Left ventricle myocardium inferior (tissue), 1 donor: ENCODE results near the gene RBPJ. TPM values are rescaled to one million over a fixed set of nuclear protein-coding genes. Genes with fewer than 3 reads are reported as not detected.

Experiments used
- DNase-seq: peaks from one replicate; pipeline ENCODE4 v3.0.0-alpha.2; 2020
- H3K27ac ChIP-seq: fragments of 200-600 bp; replicated peaks from 2 replicates; pipeline ENCODE4 v1.8.0; 2021
- H3K27me3 ChIP-seq: fragments of 200-600 bp; 2 replicates; pipeline ENCODE4 v1.8.0; 2021; ENCODE audit warnings: low read depth
- H3K36me3 ChIP-seq: fragments of 200-600 bp; 2 replicates; pipeline ENCODE4 v1.8.0; 2021
- H3K4me1 ChIP-seq: fragments of 200-600 bp; 2 replicates; pipeline ENCODE4 v1.8.0; 2021
- H3K4me3 ChIP-seq: fragments of 200-600 bp; 2 replicates; pipeline ENCODE4 v1.8.0; 2021; ENCODE audit warnings: mild to moderate bottlenecking, moderate library complexity
- H3K9me3 ChIP-seq: fragments of 200-600 bp; replicated peaks from 2 replicates; pipeline ENCODE4 v1.8.0; 2021
- intact Hi-C: fragments of 100-400 bp; cut with micrococcal nuclease; formaldehyde crosslinking; loops from one replicate; pipeline ENCODE4 v1.11.0; 2022
- total RNA-seq: library from RNA; stranded (reverse); fragmentation: NEBNext Ultra II Directional; extraction: Animal tissue kit (Norgen Biotek cat#: 25700); gene quantifications from one replicate; pipeline ENCODE4 v1.2.1, GENCODE V29; 2021
- TF ChIP-seq, protein P1 (sequence below): fragments of 200-600 bp; IDR thresholded peaks from 2 replicates; pipeline ENCODE4 v1.8.0; 2021; ENCODE audit warnings: antibody characterized with exemption, mild to moderate bottlenecking, borderline replicate concordance
- donor health status: DM: no; HTN: yes; CAD: no; lungs with severe emphysema.

The RBPJ gene
- total RNA-seq, 1 donor from 2014 or later, result 36.5 TPM

GRCh38 chr4:26482508-26483462, 162.0 kb downstream of the RBPJ start:
- no peak overlapping the region for H3K27ac ChIP-seq

GRCh38 chr4:26484032-26484515, 163.3 kb downstream of the RBPJ start:
- Histone ChIP-seq H3K9me3 (no peaks in the 10 kb centered on the region), H3K27me3 (peaks cover 25% of the 10 kb centered on the region), H3K27ac (no peak overlapping the region), H3K4me3 (no peak overlapping the region), H3K4me1 (no peaks in the 10 kb centered on the region), H3K36me3 (no peaks in the 10 kb centered on the region)
- TF ChIP-seq, protein P1, sequence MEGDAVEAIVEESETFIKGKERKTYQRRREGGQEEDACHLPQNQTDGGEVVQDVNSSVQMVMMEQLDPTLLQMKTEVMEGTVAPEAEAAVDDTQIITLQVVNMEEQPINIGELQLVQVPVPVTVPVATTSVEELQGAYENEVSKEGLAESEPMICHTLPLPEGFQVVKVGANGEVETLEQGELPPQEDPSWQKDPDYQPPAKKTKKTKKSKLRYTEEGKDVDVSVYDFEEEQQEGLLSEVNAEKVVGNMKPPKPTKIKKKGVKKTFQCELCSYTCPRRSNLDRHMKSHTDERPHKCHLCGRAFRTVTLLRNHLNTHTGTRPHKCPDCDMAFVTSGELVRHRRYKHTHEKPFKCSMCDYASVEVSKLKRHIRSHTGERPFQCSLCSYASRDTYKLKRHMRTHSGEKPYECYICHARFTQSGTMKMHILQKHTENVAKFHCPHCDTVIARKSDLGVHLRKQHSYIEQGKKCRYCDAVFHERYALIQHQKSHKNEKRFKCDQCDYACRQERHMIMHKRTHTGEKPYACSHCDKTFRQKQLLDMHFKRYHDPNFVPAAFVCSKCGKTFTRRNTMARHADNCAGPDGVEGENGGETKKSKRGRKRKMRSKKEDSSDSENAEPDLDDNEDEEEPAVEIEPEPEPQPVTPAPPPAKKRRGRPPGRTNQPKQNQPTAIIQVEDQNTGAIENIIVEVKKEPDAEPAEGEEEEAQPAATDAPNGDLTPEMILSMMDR, result no peak
- intact Hi-C loops, result no loop called here
- no peak for DNase-seq

More at GRCh38 chr4:26482508-26483462, 162.0 kb downstream of the RBPJ start:
- no peak overlapping the region for H3K4me3 ChIP-seq
- H3K27me3 ChIP-seq, result peaks cover 12% of the 10 kb centered on the region
- no peaks in the 10 kb centered on the region for H3K9me3 ChIP-seq
- DNase-seq, result no peak
- intact Hi-C loops, result no loop called here
- TF ChIP-seq, protein P1, result no peak
- no peaks in the 10 kb centered on the region for H3K4me1 ChIP-seq
- H3K36me3 ChIP-seq, result no peaks in the 10 kb centered on the region

- Histone ChIP-seq H3K4me3 (no peak overlapping the region), H3K27me3 (peaks cover 30% of the 10 kb centered on the region), H3K4me1 (no peaks in the 10 kb centered on the region), H3K9me3 (no peaks in the 10 kb centered on the region), H3K36me3 (no peaks in the 10 kb centered on the region), H3K27ac (no peak overlapping the region)
- intact Hi-C loops, result no loop called here
- TF ChIP-seq, protein P1, result no peak
- DNase-seq, result no peak
These were observed 163.7 kb downstream of the RBPJ start for GRCh38 chr4:26484516-26484915.

Other genes starting within 250 kb of the RBPJ start
- not detected for gene CCKAR, start 169.5 kb downstream of the RBPJ start, total RNA-seq